IMR-90 (cell line): ENCODE results near the gene CEACAM7. TPM values are rescaled to one million over a fixed set of nuclear protein-coding genes. Genes with fewer than 3 reads are reported as not detected.

Source experiments
- ATAC-seq: fragments of 200-7000 bp; cut with Tn5 transposase; 2 replicates; pipeline ENCODE4 v1.9.1; 2020; ENCODE audit warnings: low read depth, mild to moderate bottlenecking, moderate library complexity
- BruUV-seq: library from RNA; stranded (reverse); fragments of 400-500 nt; replicated peaks from 2 replicates; lab custom pipeline; 2021; lab: Mats Ljungman, UMichigan
- CTCF ChIA-PET: fragments of 300-600 bp; formaldehyde crosslinking; extraction: SDS; loops from one replicate; lab custom pipeline; 2021; ENCODE audit warnings: antibody characterized with exemption; lab: Yijun Ruan, JAX
- POLR2A ChIA-PET: fragments of 300-600 bp; sonication (Branson Sonifier 250); formaldehyde crosslinking; loops from one replicate; lab custom pipeline; 2022; ENCODE audit warnings: antibody characterized with exemption; ENCODE audit not compliant: unreplicated experiment; lab: Charles Lee
- DNase-seq: peaks from one replicate; pipeline ENCODE4 v3.0.0; 2013
- H2AFZ ChIP-seq: replicated peaks from 2 replicates; pipeline ENCODE3; 2013; ENCODE audit warnings: low read length, mild to moderate bottlenecking; ENCODE audit not compliant: poor library complexity
- H2AK5ac ChIP-seq: 2 replicates; pipeline ENCODE4 v1.6.1; 2013; ENCODE audit warnings: low read depth, low read length, inconsistent platforms
- H2AK9ac ChIP-seq: replicated peaks from 2 replicates; pipeline ENCODE3; 2013; ENCODE audit warnings: mild to moderate bottlenecking, low read depth, low read length, moderate library complexity; ENCODE audit not compliant: poor library complexity
- H2BK120ac ChIP-seq: 2 replicates; pipeline ENCODE4 v1.6.1; 2013; ENCODE audit warnings: low read depth, low read length, inconsistent platforms
- H2BK15ac ChIP-seq: 3 replicates; pipeline ENCODE4 v1.6.1; 2013; ENCODE audit warnings: low read depth, low read length, inconsistent platforms
- H2BK20ac ChIP-seq: 2 replicates; pipeline ENCODE4 v1.6.1; 2013; ENCODE audit warnings: low read depth, mild to moderate bottlenecking, inconsistent platforms, low read length, moderate library complexity
- H2BK5ac ChIP-seq: 2 replicates; pipeline ENCODE4 v1.6.1; 2013; ENCODE audit warnings: mild to moderate bottlenecking, low read depth, low read length, inconsistent platforms; ENCODE audit not compliant: poor library complexity, severe bottlenecking
- H3K14ac ChIP-seq: replicated peaks from 2 replicates; pipeline ENCODE4 v1.6.1; 2013; ENCODE audit warnings: low read depth, low read length, inconsistent platforms
- H3K18ac ChIP-seq: 2 replicates; pipeline ENCODE4 v1.6.1; 2013; ENCODE audit warnings: low read depth, low read length, control low read depth
- H3K23ac ChIP-seq: 2 replicates; pipeline ENCODE4 v1.6.1; 2013; ENCODE audit warnings: low read depth, low read length, inconsistent platforms
- H3K27ac ChIP-seq: 2 replicates; pipeline ENCODE4 v1.5.1; 2013; ENCODE audit warnings: mild to moderate bottlenecking, control low read depth, low read length; ENCODE audit not compliant: insufficient read depth
- H3K27me3 ChIP-seq: 2 replicates; pipeline ENCODE4 v1.6.1; 2013; ENCODE audit warnings: low read length; ENCODE audit not compliant: control insufficient read depth, insufficient read depth
- H3K36me3 ChIP-seq: 2 replicates; pipeline ENCODE4 v1.6.1; 2013; ENCODE audit warnings: low read length, mixed read lengths; ENCODE audit not compliant: control insufficient read depth, insufficient read depth
- H3K4ac ChIP-seq: 2 replicates; pipeline ENCODE4 v1.6.1; 2013; ENCODE audit warnings: low read depth, low read length, inconsistent platforms
- H3K4me1 ChIP-seq: 2 replicates; pipeline ENCODE4 v1.6.1; 2013; ENCODE audit warnings: low read length, mixed read lengths; ENCODE audit not compliant: control insufficient read depth, insufficient read depth
- H3K4me2 ChIP-seq: 2 replicates; pipeline ENCODE4 v1.6.1; 2013; ENCODE audit warnings: low read depth, mild to moderate bottlenecking, control low read depth, low read length, moderate library complexity
- H3K4me3 ChIP-seq: 2 replicates; pipeline ENCODE4 v1.5.1; 2013; ENCODE audit warnings: low read depth, mild to moderate bottlenecking, control low read depth, low read length, moderate library complexity; ENCODE audit not compliant: insufficient read depth
- H3K56ac ChIP-seq: 2 replicates; pipeline ENCODE4 v1.6.1; 2013; ENCODE audit warnings: low read length, inconsistent platforms; ENCODE audit not compliant: insufficient read depth; ENCODE audit errors: extremely low read depth
- H3K79me1 ChIP-seq, 2 experiments: 2 replicates each; pipeline ENCODE4 v1.6.1; 2013; ENCODE audit warnings: low read length in 2 of 2, inconsistent platforms in 1 of 2, low read depth in 1 of 2
- H3K9ac ChIP-seq: 2 replicates; pipeline ENCODE4 v1.6.1; 2013; ENCODE audit warnings: low read depth, low read length, control low read depth
- H3K9me1 ChIP-seq: 2 replicates; pipeline ENCODE4 v1.6.1; 2013; ENCODE audit warnings: low read length, inconsistent platforms; ENCODE audit not compliant: insufficient read depth
- H3K9me3 ChIP-seq: 2 replicates; pipeline ENCODE4 v1.6.1; 2013; ENCODE audit warnings: low read length; ENCODE audit not compliant: control insufficient read depth, insufficient read depth
- H4K20me1 ChIP-seq: 2 replicates; pipeline ENCODE4 v1.6.1; 2013; ENCODE audit warnings: low read length, inconsistent platforms; ENCODE audit not compliant: insufficient read depth
- H4K5ac ChIP-seq: 2 replicates; pipeline ENCODE4 v1.6.1; 2013; ENCODE audit warnings: mild to moderate bottlenecking, low read depth, low read length, control low read depth
- H4K8ac ChIP-seq, 2 experiments: 2 replicates each; pipeline ENCODE4 v1.6.1; 2013; ENCODE audit warnings: low read depth in 2 of 2, low read length in 2 of 2, control low read depth in 1 of 2, inconsistent platforms in 1 of 2
- H4K91ac ChIP-seq: 2 replicates; pipeline ENCODE4 v1.6.1; 2013; ENCODE audit warnings: low read depth, low read length, inconsistent platforms; ENCODE audit not compliant: insufficient read depth
- CTCF ChIP-seq: conservative IDR thresholded peaks from 2 replicates; pipeline ENCODE4 v1.5.1; 2012; ENCODE audit warnings: mild to moderate bottlenecking, low read depth, low read length, improper control_type of control experiment
- MAZ ChIP-seq: IDR thresholded peaks from 2 replicates; pipeline ENCODE4 v1.6.1; 2012; ENCODE audit warnings: low read depth, mild to moderate bottlenecking, low read length, improper control_type of control experiment, moderate library complexity, borderline replicate concordance
- RAD21 ChIP-seq: IDR thresholded peaks from 2 replicates; pipeline ENCODE4 v1.6.1; 2012; ENCODE audit warnings: low read length, improper control_type of control experiment
- SMC3 ChIP-seq: fragments of 150-350 bp; IDR thresholded peaks from 2 replicates; pipeline ENCODE4 v1.6.1; 2016; ENCODE audit warnings: low read depth, mild to moderate bottlenecking, antibody characterized with exemption, low read length, moderate library complexity
- WGBS, 2 experiments: methylation state at CpG; one replicate each; pipeline versions ENCODE4 v1.1.5 to v1.1.7; 2013; ENCODE audit warnings: missing lambda C conversion rate in 2 of 2; ENCODE audit not compliant: insufficient read length in 1 of 2; ENCODE audit errors: extremely low coverage in 2 of 2; 5-methylcytosine and 5-hydroxymethylcytosine counted together
- dilution Hi-C: fragments of 300-500 bp; cut with HindIII; formaldehyde crosslinking; loops from one replicate; pipeline ENCODE4 v1.14.3; 2018; ENCODE audit warnings: low sequenced_read_pairs; ENCODE audit not compliant: unreplicated experiment
- in situ Hi-C: fragments of 300-500 bp; cut with MboI; formaldehyde crosslinking; loops from 3 replicates; pipeline ENCODE4 v1.14.3; 2019; ENCODE audit warnings: low sequenced_read_pairs, inconsistent platforms, mixed read lengths
- intact Hi-C: fragments of 100-400 bp; cut with micrococcal nuclease; formaldehyde crosslinking; loops from 2 replicates; pipeline ENCODE4 v1.10.0; 2022
- polyA plus RNA-seq, 3 experiments: library from polyadenylated mRNA; depleted of rRNA; stranded (reverse); fragments of >200 nt; gene quantifications; 2 replicates each; pipeline ENCODE4 v1.2.3, GENCODE V29; 2012; ENCODE audit warnings: low replicate concordance in 1 of 3
- total RNA-seq: library from RNA; depleted of rRNA; stranded (reverse); fragments of >200 nt; gene quantifications from 2 replicates; pipeline ENCODE4 v1.2.3, GENCODE V29; 2012

CEACAM7 gene
- total and polyA plus RNA-seq, 2 of the 4 experiments (the other 2 are of a cell fraction) = not detected

- Histone ChIP-seq H4K20me1 (no peaks in the 10 kb centered on the region), H3K9me3 (no peaks in the 10 kb centered on the region), H3K36me3 (no peaks in the 10 kb centered on the region), H3K23ac (no peak overlapping the region), H3K4me3 (no peak overlapping the region), H2BK20ac (no peak overlapping the region), H2BK5ac (no peak overlapping the region), H2AK5ac (no peak overlapping the region), H3K27me3 (no peaks in the 10 kb centered on the region), H3K79me1 (no peaks in the 10 kb centered on the region), H3K9ac (no peak overlapping the region), H4K8ac (no peak overlapping the region), H3K56ac (no peak overlapping the region), H2BK15ac (no peak overlapping the region), H4K5ac (no peak overlapping the region), H4K91ac (no peak overlapping the region), H3K18ac (no peak overlapping the region), H3K4me2 (no peak overlapping the region; the same call in 1 of the 2 replicates), H3K9me1 (no peaks in the 10 kb centered on the region), H3K4ac (no peak overlapping the region), H2AFZ (no peak overlapping the region), H2AK9ac (no peak overlapping the region), H3K14ac (no peak overlapping the region), H3K27ac (no peak overlapping the region), H2BK120ac (no peak overlapping the region), H3K4me1 (no peaks in the 10 kb centered on the region)
- CTCF ChIA-PET = no interaction called here
- intact Hi-C loops = loop anchor here (2.0 kb wide), 1 partner anchor 49 kb away; no protein-coding TSS in a partner anchor
- DNase-seq = no peak
- POLR2A ChIA-PET = no interaction called here
- 70% methylated on average over 2 of the region's 20 CpGs; no CpG with 5 or more reads in 1 of the 2 experiments for whole genome bisulfite sequencing, 2 experiments
- TF ChIP-seq MAZ = no peak
- TF ChIP-seq SMC3 = 0 out of 2 replicates have a peak, but pooled peaks have one; percentile 11
- TF ChIP-seq CTCF = peak; percentile 48
- TF ChIP-seq RAD21 = peak; percentile 4; the same call in 1 of the 2 replicates
- no TSS peak for BruUV-seq
- in situ Hi-C loops = no loop called here
- peak; percentile 53; the same call in 1 of the 2 replicates for ATAC-seq
- dilution Hi-C loops = no loop called here
These were observed 3.3 kb upstream of the CEACAM7 start for GRCh38 chr19:41691268-41691970.
